WERI-Rb-1 (cell line): ENCODE measurements around the gene PDZRN4.

Source experiments
- DNase-seq: peaks from one replicate; pipeline ENCODE4 v3.0.0-alpha.2; 2020
- H3K27ac ChIP-seq: fragments of 250-450 bp; sonication (Bioruptor Pico); 2 replicates; pipeline ENCODE4 v1.5.1; 2020; ENCODE audit warnings: mild to moderate bottlenecking, moderate library complexity
- H3K27me3 ChIP-seq: fragments of 250-450 bp; sonication (Bioruptor Pico); 2 replicates; pipeline ENCODE4 v1.5.1; 2021; ENCODE audit warnings: mild to moderate bottlenecking, low read depth, moderate library complexity; ENCODE audit not compliant: insufficient read depth, severe bottlenecking
- H3K36me3 ChIP-seq: fragments of 250-450 bp; sonication (Bioruptor Pico); 2 replicates; pipeline ENCODE4 v1.5.1; 2020; ENCODE audit warnings: mild to moderate bottlenecking, moderate library complexity
- H3K4me3 ChIP-seq: 2 replicates; pipeline ENCODE4 v1.5.1; 2011; ENCODE audit warnings: low read depth, mild to moderate bottlenecking, control low read depth, low read length
- H3K9me3 ChIP-seq: fragments of 250-450 bp; sonication (Bioruptor Pico); 2 replicates; pipeline ENCODE4 v1.5.1; 2021; ENCODE audit warnings: mild to moderate bottlenecking, moderate library complexity; ENCODE audit not compliant: severe bottlenecking
- TF ChIP-seq, protein P1 (sequence below): IDR thresholded peaks from 2 replicates; pipeline ENCODE4 v1.5.1; 2011; ENCODE audit warnings: low read depth, mild to moderate bottlenecking, control low read depth, inconsistent platforms, low read length

The PDZRN4 gene

DNA sequence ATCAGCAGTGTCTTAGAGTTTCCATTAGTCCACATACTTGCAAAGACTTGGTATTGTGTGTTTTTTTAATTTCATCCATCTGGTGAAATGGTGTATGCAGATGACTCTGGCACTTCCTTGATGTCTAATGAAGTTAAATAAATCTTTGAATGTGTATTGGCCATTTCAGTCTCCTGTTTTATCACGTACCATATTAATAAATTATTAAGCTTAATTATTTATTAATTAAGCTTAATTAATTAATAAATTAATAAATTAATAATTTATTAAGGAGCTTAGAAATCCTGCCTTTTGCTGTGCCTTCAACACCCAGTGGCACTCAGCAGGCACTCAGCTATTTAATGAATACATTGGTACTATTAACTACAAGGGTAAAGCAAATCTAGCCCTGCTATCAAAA, 18.2 kb downstream of the PDZRN4 start:
- TF ChIP-seq, protein P1, sequence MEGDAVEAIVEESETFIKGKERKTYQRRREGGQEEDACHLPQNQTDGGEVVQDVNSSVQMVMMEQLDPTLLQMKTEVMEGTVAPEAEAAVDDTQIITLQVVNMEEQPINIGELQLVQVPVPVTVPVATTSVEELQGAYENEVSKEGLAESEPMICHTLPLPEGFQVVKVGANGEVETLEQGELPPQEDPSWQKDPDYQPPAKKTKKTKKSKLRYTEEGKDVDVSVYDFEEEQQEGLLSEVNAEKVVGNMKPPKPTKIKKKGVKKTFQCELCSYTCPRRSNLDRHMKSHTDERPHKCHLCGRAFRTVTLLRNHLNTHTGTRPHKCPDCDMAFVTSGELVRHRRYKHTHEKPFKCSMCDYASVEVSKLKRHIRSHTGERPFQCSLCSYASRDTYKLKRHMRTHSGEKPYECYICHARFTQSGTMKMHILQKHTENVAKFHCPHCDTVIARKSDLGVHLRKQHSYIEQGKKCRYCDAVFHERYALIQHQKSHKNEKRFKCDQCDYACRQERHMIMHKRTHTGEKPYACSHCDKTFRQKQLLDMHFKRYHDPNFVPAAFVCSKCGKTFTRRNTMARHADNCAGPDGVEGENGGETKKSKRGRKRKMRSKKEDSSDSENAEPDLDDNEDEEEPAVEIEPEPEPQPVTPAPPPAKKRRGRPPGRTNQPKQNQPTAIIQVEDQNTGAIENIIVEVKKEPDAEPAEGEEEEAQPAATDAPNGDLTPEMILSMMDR = no peak
- no peaks in the 10 kb centered on the region for H3K27me3 ChIP-seq
- H3K9me3 ChIP-seq = no peaks in the 10 kb centered on the region
- DNase-seq = no peak
- H3K36me3 ChIP-seq = no peaks in the 10 kb centered on the region
- H3K4me3 ChIP-seq = no peak overlapping the region
- no peak overlapping the region for H3K27ac ChIP-seq

DNA sequence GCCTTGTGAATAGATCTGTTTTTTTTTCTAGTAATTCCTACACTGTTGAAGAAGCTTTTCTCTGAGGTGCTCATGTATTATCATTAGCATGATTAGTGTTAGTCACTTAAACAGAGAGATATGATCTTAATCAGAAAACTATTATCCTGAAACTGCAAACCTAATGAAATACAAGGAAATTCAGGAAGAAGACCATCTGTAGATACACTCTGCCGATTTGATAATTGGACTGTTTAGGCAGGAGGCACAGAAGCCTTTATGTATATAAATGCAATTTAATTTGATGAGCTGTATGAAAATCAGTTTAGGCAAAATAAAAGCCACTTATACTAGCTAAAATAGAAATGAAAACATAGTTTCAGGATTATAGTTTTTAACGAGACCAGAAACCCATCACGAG, 23.3 kb downstream of the PDZRN4 start:
- H3K27ac ChIP-seq = no peak overlapping the region
- TF ChIP-seq, protein P1 = no peak

DNA sequence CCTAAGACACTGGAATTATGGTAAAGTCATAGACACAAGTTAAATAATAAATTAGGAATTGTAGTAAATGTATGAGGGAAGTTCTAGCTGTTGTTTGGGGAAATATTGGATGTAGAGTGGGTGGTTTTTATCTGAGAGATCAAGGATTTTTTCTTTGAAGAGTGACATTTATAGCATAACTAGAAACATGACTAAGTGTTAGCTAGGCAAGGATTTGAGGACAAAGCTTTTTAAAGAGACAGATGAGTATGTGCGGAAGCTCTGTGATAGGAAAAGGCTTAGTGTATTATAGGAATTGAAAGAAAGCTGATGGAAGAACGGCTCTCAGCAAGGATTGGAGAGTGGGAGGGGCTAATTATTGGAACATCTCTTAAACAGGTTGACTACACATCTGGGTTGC, 24.5 kb downstream of the PDZRN4 start:
- H3K4me3 ChIP-seq = no peak overlapping the region
- H3K9me3 ChIP-seq = no peaks in the 10 kb centered on the region
- H3K27me3 ChIP-seq = no peaks in the 10 kb centered on the region
- no peak overlapping the region for H3K27ac ChIP-seq
- H3K36me3 ChIP-seq = no peaks in the 10 kb centered on the region
- TF ChIP-seq, protein P1 = no peak
- DNase-seq = no peak

More for the DNA sequence above, 23.3 kb downstream of the PDZRN4 start:
- Histone ChIP-seq H3K9me3 (no peaks in the 10 kb centered on the region), H3K36me3 (no peaks in the 10 kb centered on the region), H3K4me3 (no peak overlapping the region), H3K27me3 (no peaks in the 10 kb centered on the region)
- DNase-seq = no peak

DNA sequence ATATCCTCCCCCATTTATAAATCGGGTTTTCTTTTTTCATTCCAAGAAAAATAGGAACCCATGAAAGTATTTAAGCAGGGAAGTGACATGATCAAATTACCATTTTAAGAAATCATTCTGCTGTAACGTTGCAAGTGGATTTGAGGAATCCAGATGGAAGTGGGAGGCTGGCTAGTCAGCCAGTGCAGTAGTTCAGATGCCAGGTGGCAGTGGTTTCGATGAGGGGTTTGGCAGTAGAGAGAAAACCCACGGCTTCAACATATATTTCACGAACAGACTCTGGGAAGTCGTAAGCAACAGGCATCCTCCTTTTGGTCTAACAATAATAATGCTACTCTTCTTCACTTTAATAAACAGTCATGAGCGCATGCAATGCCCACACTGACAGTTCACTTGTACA, 25.0 kb downstream of the PDZRN4 start:
- no peaks in the 10 kb centered on the region for H3K36me3 ChIP-seq

DNA sequence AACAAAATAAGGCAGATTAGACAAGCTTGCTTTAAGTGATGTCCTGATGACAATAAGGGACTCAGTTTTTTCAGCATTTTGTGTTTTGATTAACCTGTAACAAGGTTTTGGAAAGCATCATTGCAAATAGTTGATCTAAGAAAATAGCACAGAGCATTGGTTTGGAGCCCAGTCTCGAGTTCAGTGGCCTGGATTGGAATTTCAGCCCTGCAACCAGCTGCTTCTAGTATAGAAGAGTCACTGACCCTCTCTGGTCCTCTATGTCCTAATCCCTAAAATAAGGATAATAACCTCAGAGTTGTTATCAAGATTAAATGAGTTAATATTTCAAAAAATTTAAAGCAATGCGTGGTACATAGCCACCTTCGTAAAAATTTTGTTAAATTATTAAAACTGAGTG, 25.5 kb downstream of the PDZRN4 start:
- DNase-seq = no peak
- Histone ChIP-seq H3K27ac (no peak overlapping the region), H3K36me3 (no peaks in the 10 kb centered on the region), H3K27me3 (no peaks in the 10 kb centered on the region), H3K9me3 (no peaks in the 10 kb centered on the region), H3K4me3 (no peak overlapping the region)
- TF ChIP-seq, protein P1 = no peak

More for the DNA sequence above, 25.0 kb downstream of the PDZRN4 start:
- Histone ChIP-seq H3K4me3 (no peak overlapping the region), H3K27ac (no peak overlapping the region), H3K27me3 (no peaks in the 10 kb centered on the region), H3K9me3 (no peaks in the 10 kb centered on the region)
- TF ChIP-seq, protein P1 = no peak
- no peak for DNase-seq

DNA sequence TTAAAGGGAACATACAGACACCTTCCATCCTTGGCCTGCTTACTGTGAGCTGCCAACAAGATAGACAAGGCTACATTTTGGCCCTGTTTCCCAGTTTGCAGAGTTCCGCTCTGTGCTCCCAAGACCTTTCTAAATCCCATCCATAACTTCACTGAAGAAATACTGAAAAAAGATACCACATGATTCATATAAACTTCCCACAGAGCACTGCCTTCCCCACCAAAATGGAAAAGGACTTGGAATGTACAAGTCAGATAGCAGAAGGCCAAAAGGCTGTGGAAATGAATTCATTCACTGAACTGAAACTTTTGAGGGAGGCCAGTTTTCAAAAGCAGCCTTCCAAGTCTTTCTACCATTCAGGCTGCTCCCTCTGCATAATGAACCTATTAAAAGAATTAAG, 29.6 kb downstream of the PDZRN4 start:
- Histone ChIP-seq H3K9me3 (no peaks in the 10 kb centered on the region), H3K4me3 (no peak overlapping the region), H3K27ac (no peak overlapping the region), H3K27me3 (no peaks in the 10 kb centered on the region), H3K36me3 (no peaks in the 10 kb centered on the region)
- TF ChIP-seq, protein P1 = no peak
- no peak for DNase-seq
